ENCODE measurements around the gene CTF1. TPM values are rescaled to one million over a fixed set of nuclear protein-coding genes. Genes with fewer than 3 reads are reported as not detected.

The CTF1 gene
- total and polyA plus RNA-seq, 8 donors, result 1.6 to 3.2 (median 1.9) TPM

DNA sequence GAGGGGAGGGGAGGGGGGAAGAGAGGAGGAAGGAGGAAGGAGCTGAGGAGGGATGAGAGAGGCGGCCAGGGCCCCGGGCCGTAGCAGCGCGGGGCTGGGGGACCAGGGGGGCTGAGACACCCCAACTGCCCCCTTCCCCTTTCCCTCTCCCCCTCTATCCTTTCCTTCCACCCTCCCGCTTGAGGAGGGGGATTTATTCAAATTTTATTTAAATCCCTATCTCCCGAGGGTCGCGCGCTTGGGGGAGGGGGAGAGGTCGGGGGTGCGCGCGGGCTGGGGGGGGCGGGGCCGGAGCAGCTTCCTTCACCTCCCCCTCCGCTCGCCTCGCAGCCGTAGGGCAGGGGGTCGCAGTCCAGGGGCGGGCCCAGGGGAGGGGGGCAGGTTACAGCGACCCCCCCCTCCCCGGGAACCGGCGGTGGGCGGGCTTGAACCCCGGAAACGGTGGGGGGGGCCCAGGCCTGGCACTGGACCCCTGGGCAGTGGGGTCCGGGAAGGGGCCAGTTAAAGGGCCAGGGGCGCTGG is 27.2 kb downstream of the CTF1 start, which contains the start of gene FBXL19:
FBXL19 (plus strand) TSS at position 19 of the 522 bp plus-strand sequence. CDS start 2,183 bp downstream, outside the sequence.
- Histone ChIP-seq H3K4me1 (no peaks in the 10 kb centered on the region), H3K4me3 (peak within 1 kb of the TSS; percentile 48 to 70 (median 56)), H3K27ac (peak within 1 kb of the TSS; percentile 78 to 95 (median 88)), H3K9me3 (no peaks in the 10 kb centered on the region), H3K27me3 (no peaks in the 10 kb centered on the region), H3K36me3 (no peaks in the 10 kb centered on the region)
- DNase-seq (peak in 5 of 6 donors; percentile 61 to 83 (median 69)), ATAC-seq (no peak), FAIRE-seq (no peak)
- intact Hi-C loops (cut with DNase I), result no loop called here
- 0 to 2% methylated on average over 14 to 25 of the region's 31 CpGs for WGBS, 2 donors
- TF ChIP-seq, protein P1, sequence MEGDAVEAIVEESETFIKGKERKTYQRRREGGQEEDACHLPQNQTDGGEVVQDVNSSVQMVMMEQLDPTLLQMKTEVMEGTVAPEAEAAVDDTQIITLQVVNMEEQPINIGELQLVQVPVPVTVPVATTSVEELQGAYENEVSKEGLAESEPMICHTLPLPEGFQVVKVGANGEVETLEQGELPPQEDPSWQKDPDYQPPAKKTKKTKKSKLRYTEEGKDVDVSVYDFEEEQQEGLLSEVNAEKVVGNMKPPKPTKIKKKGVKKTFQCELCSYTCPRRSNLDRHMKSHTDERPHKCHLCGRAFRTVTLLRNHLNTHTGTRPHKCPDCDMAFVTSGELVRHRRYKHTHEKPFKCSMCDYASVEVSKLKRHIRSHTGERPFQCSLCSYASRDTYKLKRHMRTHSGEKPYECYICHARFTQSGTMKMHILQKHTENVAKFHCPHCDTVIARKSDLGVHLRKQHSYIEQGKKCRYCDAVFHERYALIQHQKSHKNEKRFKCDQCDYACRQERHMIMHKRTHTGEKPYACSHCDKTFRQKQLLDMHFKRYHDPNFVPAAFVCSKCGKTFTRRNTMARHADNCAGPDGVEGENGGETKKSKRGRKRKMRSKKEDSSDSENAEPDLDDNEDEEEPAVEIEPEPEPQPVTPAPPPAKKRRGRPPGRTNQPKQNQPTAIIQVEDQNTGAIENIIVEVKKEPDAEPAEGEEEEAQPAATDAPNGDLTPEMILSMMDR (IDR thresholded peaks at IDR 0.05), result no peak

DNA sequence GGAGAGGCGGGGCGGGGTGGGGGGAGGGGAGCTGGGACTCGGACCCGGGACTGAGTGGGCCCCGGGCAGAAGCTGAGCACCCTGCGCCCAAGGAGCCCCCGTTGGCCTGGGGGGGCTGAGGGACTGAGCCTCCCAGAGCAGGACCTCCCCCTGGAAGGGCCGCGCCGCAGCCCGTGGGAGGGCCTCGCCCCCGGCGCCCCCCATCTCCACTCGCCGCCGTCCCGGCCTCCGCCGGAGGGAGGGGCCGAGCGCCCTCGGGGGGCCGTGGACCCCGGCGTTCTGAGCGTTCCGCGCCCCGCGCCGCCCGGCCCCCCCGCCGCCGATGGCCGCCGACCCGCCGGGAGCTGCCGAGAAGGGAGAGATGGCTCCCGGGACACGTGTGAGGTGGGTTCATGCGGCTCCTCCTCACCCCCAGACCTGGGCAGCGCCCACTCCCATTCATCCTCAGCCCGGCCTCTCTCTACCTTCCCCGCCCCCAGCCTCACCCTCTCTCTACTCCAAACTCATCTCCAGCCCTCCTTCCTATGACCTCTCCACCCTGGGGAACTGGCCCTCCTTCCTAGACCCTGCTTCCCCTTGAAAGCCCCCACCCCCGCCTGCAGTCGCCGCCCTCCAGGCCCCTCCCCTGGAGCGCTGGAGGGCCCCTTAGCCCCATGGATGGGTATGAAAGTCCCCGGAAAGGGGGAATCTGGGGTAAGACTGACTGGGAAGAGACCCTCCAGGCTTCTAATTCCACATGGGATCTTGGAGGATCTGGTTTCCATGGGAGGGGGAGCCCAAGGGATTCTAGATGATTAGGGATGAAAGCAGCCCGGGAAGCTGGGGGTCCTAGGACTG is 27.9 kb downstream of the CTF1 start:
- Histone ChIP-seq H3K27me3 (no peaks in the 10 kb centered on the region), H3K36me3 (no peaks in the 10 kb centered on the region), H3K4me3 (peak overlapping the region; percentile 48 to 70 (median 56)), H3K4me1 (no peaks in the 10 kb centered on the region), H3K9me3 (no peaks in the 10 kb centered on the region), H3K27ac (peak overlapping the region in 2 of 4 donors; percentile 41)
- 8 to 43% methylated on average over 8 to 53 of the region's 53 CpGs for WGBS, 2 donors
- ATAC-seq, result no peak
- TF ChIP-seq, protein P1 (IDR thresholded peaks at IDR 0.05), result no peak
- intact Hi-C loops (cut with DNase I), result no loop called here
- peak in 4 of 6 donors; percentile 52 to 86 (median 62) for DNase-seq
- FAIRE-seq, result no peak

- Histone ChIP-seq H3K27me3 (no peaks in the 10 kb centered on the region), H3K4me1 (no peaks in the 10 kb centered on the region), H3K36me3 (no peaks in the 10 kb centered on the region), H3K4me3 (peak overlapping the region in 1 of 4 donors; percentile 70), H3K9me3 (no peaks in the 10 kb centered on the region), H3K27ac (no peak overlapping the region)
- ATAC-seq, result no peak
- DNase-seq, result peak in 2 of 6 donors; percentile 40 to 66
- FAIRE-seq, result no peak
- TF ChIP-seq, protein P1 (IDR thresholded peaks at IDR 0.05), result no peak
- intact Hi-C loops (cut with DNase I), result no loop called here
- 70 to 75% methylated on average over 11 of the region's 11 CpGs for WGBS, 2 donors
Measured at GRCh38 chr16:30924913-30925631, 28.7 kb downstream of the CTF1 start.

- TF ChIP-seq, protein P1 (IDR thresholded peaks at IDR 0.05), result no peak
- ATAC-seq (no peak), FAIRE-seq (no peak)
Measured at GRCh38 chr16:30925632-30925987, 29.2 kb downstream of the CTF1 start.

More at GRCh38 chr16:30925632-30925987, 29.2 kb downstream of the CTF1 start:
- Histone ChIP-seq H3K36me3 (no peaks in the 10 kb centered on the region), H3K4me3 (no peak overlapping the region), H3K9me3 (no peaks in the 10 kb centered on the region), H3K27me3 (no peaks in the 10 kb centered on the region), H3K4me1 (no peaks in the 10 kb centered on the region), H3K27ac (no peak overlapping the region)
- 90 to 94% methylated on average over 26 of the region's 26 CpGs for WGBS, 2 donors
- intact Hi-C loops (cut with DNase I), result no loop called here
- DNase-seq, result peak in 3 of 6 donors; percentile 33 to 79 (median 48)
